H9 (cell line): ENCODE results near the gene GRIA1. TPM values are rescaled to one million over a fixed set of nuclear protein-coding genes. Genes with fewer than 3 reads are reported as not detected.

ENCODE experiments used
- DNase-seq: peaks from one replicate; pipeline ENCODE4 v3.0.0-alpha.2; 2017
- H2AFZ ChIP-seq: one replicate; pipeline ENCODE4 v1.6.1; 2013; ENCODE audit warnings: mild to moderate bottlenecking, low read length, control low read depth, moderate library complexity
- H2AK5ac ChIP-seq: 2 replicates; pipeline ENCODE4 v1.6.1; 2013; ENCODE audit warnings: low read length, control low read depth, mixed read lengths; ENCODE audit not compliant: insufficient read length
- H2BK120ac ChIP-seq: one replicate; pipeline ENCODE4 v1.6.1; 2013; ENCODE audit warnings: low read depth, mild to moderate bottlenecking, low read length, control low read depth, inconsistent platforms; ENCODE audit not compliant: poor library complexity, severe bottlenecking
- H2BK12ac ChIP-seq: 2 replicates; pipeline ENCODE4 v1.6.1; 2013; ENCODE audit warnings: low read length, control low read depth, mixed read lengths, low read depth; ENCODE audit not compliant: insufficient read length
- H2BK15ac ChIP-seq: 2 replicates; pipeline ENCODE4 v1.6.1; 2013; ENCODE audit warnings: low read depth, low read length, control low read depth
- H2BK20ac ChIP-seq: one replicate; pipeline ENCODE4 v1.6.1; 2013; ENCODE audit warnings: low read depth, mild to moderate bottlenecking, low read length, control low read depth, inconsistent platforms; ENCODE audit not compliant: poor library complexity, severe bottlenecking
- H2BK5ac ChIP-seq: 2 replicates; pipeline ENCODE4 v1.6.1; 2013; ENCODE audit warnings: low read length, control low read depth, mixed read lengths; ENCODE audit not compliant: insufficient read length
- H3K14ac ChIP-seq: 2 replicates; pipeline ENCODE4 v1.6.1; 2013; ENCODE audit warnings: low read length, control low read depth; ENCODE audit not compliant: insufficient read depth
- H3K18ac ChIP-seq: 2 replicates; pipeline ENCODE4 v1.6.1; 2013; ENCODE audit warnings: low read depth, mild to moderate bottlenecking, mixed read lengths, low read length, control low read depth; ENCODE audit not compliant: insufficient read length
- H3K23ac ChIP-seq: 2 replicates; pipeline ENCODE4 v1.6.1; 2013; ENCODE audit warnings: low read length, control low read depth, mixed read lengths, low read depth; ENCODE audit not compliant: insufficient read length
- H3K23me2 ChIP-seq: 2 replicates; pipeline ENCODE4 v1.6.1; 2013; ENCODE audit warnings: low read depth, mild to moderate bottlenecking, mixed read lengths, low read length, control low read depth; ENCODE audit not compliant: insufficient read length, poor library complexity, severe bottlenecking
- H3K27ac ChIP-seq: 2 replicates; pipeline ENCODE4 v1.5.1; 2013; ENCODE audit warnings: low read length, control low read depth, mixed read lengths, low read depth; ENCODE audit not compliant: insufficient read length
- H3K27me3 ChIP-seq: 2 replicates; pipeline ENCODE4 v1.6.1; 2013; ENCODE audit warnings: low read length, control low read depth, inconsistent platforms; ENCODE audit not compliant: insufficient read depth
- H3K4ac ChIP-seq: 2 replicates; pipeline ENCODE4 v1.6.1; 2013; ENCODE audit warnings: low read depth, mild to moderate bottlenecking, control low read depth, inconsistent platforms, low read length, moderate library complexity
- H3K4me1 ChIP-seq: 2 replicates; pipeline ENCODE4 v1.6.1; 2013; ENCODE audit warnings: low read length, control low read depth, inconsistent platforms; ENCODE audit not compliant: insufficient read depth
- H3K4me2 ChIP-seq: 2 replicates; pipeline ENCODE4 v1.6.1; 2013; ENCODE audit warnings: low read length, control low read depth, mixed read lengths; ENCODE audit not compliant: insufficient read length, insufficient read depth
- H3K56ac ChIP-seq: 2 replicates; pipeline ENCODE4 v1.6.1; 2013; ENCODE audit warnings: low read depth, mild to moderate bottlenecking, mixed read lengths, low read length, control low read depth; ENCODE audit not compliant: insufficient read length
- H3K79me1 ChIP-seq: 2 replicates; pipeline ENCODE4 v1.6.1; 2013; ENCODE audit warnings: low read depth, mild to moderate bottlenecking, moderate library complexity, low read length, control low read depth, inconsistent platforms; ENCODE audit not compliant: insufficient read depth, poor library complexity, severe bottlenecking
- H3K79me2 ChIP-seq: 2 replicates; pipeline ENCODE4 v1.6.1; 2013; ENCODE audit warnings: low read length, control low read depth, inconsistent platforms; ENCODE audit not compliant: insufficient read depth
- H3K9ac ChIP-seq: 2 replicates; pipeline ENCODE4 v1.6.1; 2013; ENCODE audit warnings: low read length, control low read depth, mixed read lengths; ENCODE audit not compliant: insufficient read length; ENCODE audit errors: extremely low read depth
- H3K9me3 ChIP-seq: one replicate; pipeline ENCODE4 v1.6.1; 2013; ENCODE audit warnings: low read depth, low read length, inconsistent platforms; ENCODE audit not compliant: control insufficient read depth
- H3T11ph ChIP-seq: one replicate; pipeline ENCODE4 v1.6.1; 2013; ENCODE audit warnings: mild to moderate bottlenecking, low read length, control low read depth, inconsistent platforms
- H4K20me1 ChIP-seq: one replicate; pipeline ENCODE4 v1.6.1; 2013; ENCODE audit not compliant: control insufficient read depth, insufficient read length, insufficient read depth
- H4K5ac ChIP-seq: 2 replicates; pipeline ENCODE4 v1.6.1; 2013; ENCODE audit warnings: low read depth, mild to moderate bottlenecking, mixed read lengths, low read length, control low read depth; ENCODE audit not compliant: insufficient read length
- H4K8ac ChIP-seq: replicated peaks from 2 replicates; pipeline ENCODE4 v1.6.1; 2013; ENCODE audit warnings: low read length, control low read depth, mixed read lengths, low read depth; ENCODE audit not compliant: insufficient read length
- H4K91ac ChIP-seq: 2 replicates; pipeline ENCODE4 v1.6.1; 2013; ENCODE audit warnings: low read depth, mild to moderate bottlenecking, moderate library complexity, mixed read lengths, low read length, control low read depth; ENCODE audit not compliant: insufficient read length
- H3K27ac Mint-ChIP-seq, 3 experiments: 2 replicates in 2 of 3; 3 replicates in 1 of 3; pipeline ENCODE4 v1.8.0; 2020 to 2021; ENCODE audit warnings: mixed read lengths in 3 of 3, mild to moderate bottlenecking in 1 of 3, moderate library complexity in 1 of 3
- H3K27me3 Mint-ChIP-seq: 2 replicates; pipeline ENCODE4 v1.8.0; 2021; ENCODE audit warnings: low read depth, mild to moderate bottlenecking, moderate library complexity, mixed read lengths
- H3K36me3 Mint-ChIP-seq, 3 experiments: 2 replicates in 2 of 3; 3 replicates in 1 of 3; pipeline ENCODE4 v1.8.0; 2020 to 2021; ENCODE audit warnings: low read depth in 3 of 3, mixed read lengths in 3 of 3; ENCODE audit not compliant: insufficient read depth in 1 of 3
- H3K4me1 Mint-ChIP-seq, 2 experiments: 2 replicates each; pipeline ENCODE4 v1.8.0; 2020; ENCODE audit warnings: mixed read lengths in 2 of 2
- H3K4me3 Mint-ChIP-seq, 2 experiments: 2 replicates in 1 of 2; 3 replicates in 1 of 2; pipeline ENCODE4 v1.8.0; 2020 to 2021; ENCODE audit warnings: mild to moderate bottlenecking in 2 of 2, mixed read lengths in 2 of 2, moderate library complexity in 1 of 2
- H3K9me3 Mint-ChIP-seq, 2 experiments: 2 replicates in 1 of 2; 3 replicates in 1 of 2; pipeline ENCODE4 v1.8.0; 2020; ENCODE audit warnings: mild to moderate bottlenecking in 2 of 2, mixed read lengths in 2 of 2, moderate library complexity in 1 of 2
- WGBS: extraction: QIAGEN DNeasy Blood & Tissue Kit; methylation state at CpG from one replicate; pipeline ENCODE4 v1.1.7; 2013; ENCODE audit warnings: missing lambda C conversion rate, low lambda C conversion rate, mixed read lengths; ENCODE audit not compliant: insufficient read length; ENCODE audit errors: extremely low coverage; 5-methylcytosine and 5-hydroxymethylcytosine counted together
- total RNA-seq: library from RNA; stranded (reverse); gene quantifications from 2 replicates; pipeline ENCODE4 v1.2.1, GENCODE V29; 2021
- TF ChIP-seq, protein P1 (sequence below): fragments of 200-600 bp; sonication (generic); conservative IDR thresholded peaks from 3 replicates; pipeline ENCODE4 v1.8.0; 2021; ENCODE audit warnings: antibody characterized with exemption, mild to moderate bottlenecking

The GRIA1 gene
- total RNA-seq, 1 experiment from 2014 or later, result 0.52 TPM

GRCh38 chr5:153559926-153560325, 69.5 kb downstream of the GRIA1 start:
- H3K27me3 Mint-ChIP-seq, result no peaks in the 10 kb centered on the region
- H3K4me3 Mint-ChIP-seq, result no peak overlapping the region

More at GRCh38 chr5:153559926-153560325, 69.5 kb downstream of the GRIA1 start:
- Histone ChIP-seq H3K4me1 (no peaks in the 10 kb centered on the region), H3K9ac (no peak overlapping the region), H2BK15ac (no peak overlapping the region), H4K5ac (no peak overlapping the region), H4K20me1 (no peaks in the 10 kb centered on the region), H3K4ac (no peak overlapping the region), H3K56ac (no peak overlapping the region), H3K27ac (no peak overlapping the region), H3K79me2 (no peaks in the 10 kb centered on the region), H3T11ph (no peak overlapping the region), H3K79me1 (no peaks in the 10 kb centered on the region), H3K14ac (no peak overlapping the region), H3K23ac (no peak overlapping the region), H3K4me2 (no peak overlapping the region), H2BK20ac (no peak overlapping the region), H2AK5ac (no peak overlapping the region), H3K27me3 (no peaks in the 10 kb centered on the region), H4K91ac (no peak overlapping the region), H2BK120ac (no peak overlapping the region), H3K23me2 (no peaks in the 10 kb centered on the region), H2AFZ (no peak overlapping the region), H2BK12ac (no peak overlapping the region), H2BK5ac (no peak overlapping the region), H3K18ac (no peak overlapping the region), H3K9me3 (no peaks in the 10 kb centered on the region), H4K8ac (no peak overlapping the region)
- WGBS, result no CpG with 5 or more reads among the region's 1 CpG
- no peak overlapping the region for H3K27ac Mint-ChIP-seq
- H3K4me1 Mint-ChIP-seq, result no peaks in the 10 kb centered on the region
- H3K9me3 Mint-ChIP-seq, result no peaks in the 10 kb centered on the region
- no peaks in the 10 kb centered on the region; a peak in 2 of 7 replicates for H3K36me3 Mint-ChIP-seq
- TF ChIP-seq, protein P1, sequence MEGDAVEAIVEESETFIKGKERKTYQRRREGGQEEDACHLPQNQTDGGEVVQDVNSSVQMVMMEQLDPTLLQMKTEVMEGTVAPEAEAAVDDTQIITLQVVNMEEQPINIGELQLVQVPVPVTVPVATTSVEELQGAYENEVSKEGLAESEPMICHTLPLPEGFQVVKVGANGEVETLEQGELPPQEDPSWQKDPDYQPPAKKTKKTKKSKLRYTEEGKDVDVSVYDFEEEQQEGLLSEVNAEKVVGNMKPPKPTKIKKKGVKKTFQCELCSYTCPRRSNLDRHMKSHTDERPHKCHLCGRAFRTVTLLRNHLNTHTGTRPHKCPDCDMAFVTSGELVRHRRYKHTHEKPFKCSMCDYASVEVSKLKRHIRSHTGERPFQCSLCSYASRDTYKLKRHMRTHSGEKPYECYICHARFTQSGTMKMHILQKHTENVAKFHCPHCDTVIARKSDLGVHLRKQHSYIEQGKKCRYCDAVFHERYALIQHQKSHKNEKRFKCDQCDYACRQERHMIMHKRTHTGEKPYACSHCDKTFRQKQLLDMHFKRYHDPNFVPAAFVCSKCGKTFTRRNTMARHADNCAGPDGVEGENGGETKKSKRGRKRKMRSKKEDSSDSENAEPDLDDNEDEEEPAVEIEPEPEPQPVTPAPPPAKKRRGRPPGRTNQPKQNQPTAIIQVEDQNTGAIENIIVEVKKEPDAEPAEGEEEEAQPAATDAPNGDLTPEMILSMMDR, result no peak
- no peak for DNase-seq
